ENCODE data around the gene GLIPR1L2.

- no peak for TF ChIP-seq CTCF (IDR thresholded peaks at IDR 0.05; ENCODE audit: poor library complexity)
- no peak for TF ChIP-seq EZH2phosphoT487 (IDR thresholded peaks at IDR 0.05; ENCODE audit: low read depth, severe bottlenecking, unreplicated experiment)
Measured at GRCh38 chr12:75350413-75350812, 40.5 kb upstream of the GLIPR1L2 start.

Data from hepatocyte (in vitro differentiated cells).